ENCODE results near the gene PREX1.

- TF ChIP-seq CTCF (optimal IDR thresholded peaks at IDR 0.05 in 1 of 3, IDR thresholded peaks at IDR 0.05 in 1 of 3, conservative IDR thresholded peaks at IDR 0.05 in 1 of 3; ENCODE audit: extremely low read depth in 1 of 3, insufficient read depth in 2 of 3, low read length in 3 of 3), result no peak
- no peak for TF ChIP-seq EZH2 (IDR thresholded peaks at IDR 0.05; ENCODE audit: low read length)
Measured at GRCh38 chr20:48844996-48845395, 17.2 kb upstream of the PREX1 start.
